ENCODE results near the gene DDC.
"Not testable (repeated sequence)": the region's sequence is repeated elsewhere in the genome, so short reads cannot be mapped to it uniquely, and the experiment has no call there.

Gene DDC

GRCh38 chr7:50479743-50480517 lies 85.3 kb downstream of the DDC start:
- no peak for DNase-seq

DNA sequence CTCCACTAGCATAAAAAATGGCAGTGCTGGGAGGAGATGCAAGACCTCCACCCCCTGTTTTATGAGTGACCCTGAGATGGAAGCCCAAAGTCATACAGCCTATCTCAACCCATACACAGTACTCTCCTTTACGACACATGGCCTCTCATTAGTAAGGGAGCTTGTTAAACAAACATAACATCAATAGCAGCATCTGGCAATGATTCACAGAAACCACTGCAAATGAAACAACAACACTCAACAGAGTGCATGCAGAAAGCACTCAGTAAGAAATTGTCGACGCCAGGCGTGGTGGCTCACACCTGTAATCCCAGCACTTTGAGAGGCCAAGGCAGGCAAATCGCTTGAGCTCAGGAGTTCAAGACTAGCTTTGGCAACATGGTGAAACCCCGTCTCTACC lies 87.6 kb downstream of the DDC start:
- no peak for DNase-seq

- DNase-seq = no peak
These were observed 88.1 kb downstream of the DDC start for GRCh38 chr7:50476953-50477625.

DNA sequence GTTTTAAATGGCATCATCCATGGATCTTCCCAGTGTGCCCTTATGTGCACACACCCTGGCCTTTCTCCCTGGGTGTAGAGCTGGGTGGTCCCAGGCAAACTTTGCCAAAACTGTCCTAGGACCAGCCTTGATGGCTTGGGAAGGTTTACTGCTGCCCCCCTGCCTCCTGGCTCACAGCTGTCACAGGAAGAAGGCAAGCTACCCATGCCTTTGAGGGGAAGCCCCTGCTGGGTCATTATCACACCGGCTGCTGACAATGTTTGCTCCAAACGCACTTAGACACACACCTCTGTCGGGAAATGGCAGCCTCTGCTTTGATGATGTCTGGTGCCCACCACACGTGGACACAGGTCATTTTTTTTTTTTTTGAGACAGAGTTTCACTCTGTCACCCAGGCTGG lies 89.9 kb downstream of the DDC start:
- DNase-seq = no peak

DNA sequence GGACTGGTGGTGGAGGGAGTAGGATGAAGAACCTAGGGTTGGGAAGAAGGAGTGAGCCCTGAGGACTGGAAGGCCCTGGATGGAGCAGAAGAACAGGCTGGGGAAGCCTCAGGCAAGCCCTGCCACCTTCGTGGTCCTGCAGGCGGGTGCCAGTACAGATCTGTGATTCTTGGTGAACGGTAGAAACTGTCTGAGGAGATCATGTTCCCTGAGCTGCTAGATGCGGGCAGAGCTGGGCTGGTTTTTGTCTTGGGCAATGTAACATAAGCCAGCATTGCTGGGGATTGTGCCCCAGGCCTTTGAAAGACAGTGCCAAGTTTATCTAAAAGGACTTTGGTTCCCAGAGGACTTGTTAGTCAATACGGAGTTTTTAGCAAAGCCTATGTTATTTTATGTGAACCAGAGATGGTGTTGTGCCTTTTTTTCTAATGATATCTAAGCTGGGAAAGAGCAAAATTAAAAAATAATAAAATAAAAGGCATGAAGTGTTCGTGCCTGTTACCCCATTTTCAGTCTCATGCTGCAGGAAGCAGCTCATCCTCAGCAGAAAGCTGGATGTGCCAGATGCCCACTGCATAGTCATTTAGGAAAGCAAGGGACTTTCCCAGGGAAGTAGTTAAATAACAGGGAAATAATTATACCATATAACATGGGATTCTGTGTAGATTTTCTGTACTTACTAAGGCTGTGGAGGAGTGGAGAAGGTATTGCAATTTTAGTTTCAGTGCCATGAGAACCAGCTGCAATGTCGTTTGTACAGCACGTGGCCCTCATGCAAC lies 90.6 kb downstream of the DDC start:
- DNase-seq = no peak

DNA sequence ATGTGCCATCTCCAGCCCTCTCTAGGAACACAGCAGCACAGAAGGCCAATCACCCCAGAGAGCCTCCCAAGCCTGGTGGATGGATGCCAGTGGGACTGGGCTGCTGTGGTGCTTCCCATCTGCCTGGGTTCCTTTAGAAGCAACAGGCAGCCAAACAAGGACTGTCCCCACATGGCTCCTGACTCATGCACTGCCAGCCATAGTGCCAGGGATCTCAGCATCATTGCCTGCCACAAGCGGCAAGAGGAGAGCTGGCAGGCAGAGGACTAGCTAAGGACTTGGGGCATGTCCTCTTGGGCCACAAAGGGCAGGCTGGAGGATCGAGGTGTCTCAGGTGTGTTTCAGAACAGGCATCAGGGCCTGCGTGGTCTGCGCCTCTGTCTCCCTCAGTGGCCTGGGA lies 91.7 kb downstream of the DDC start:
- no peak for DNase-seq

DNA sequence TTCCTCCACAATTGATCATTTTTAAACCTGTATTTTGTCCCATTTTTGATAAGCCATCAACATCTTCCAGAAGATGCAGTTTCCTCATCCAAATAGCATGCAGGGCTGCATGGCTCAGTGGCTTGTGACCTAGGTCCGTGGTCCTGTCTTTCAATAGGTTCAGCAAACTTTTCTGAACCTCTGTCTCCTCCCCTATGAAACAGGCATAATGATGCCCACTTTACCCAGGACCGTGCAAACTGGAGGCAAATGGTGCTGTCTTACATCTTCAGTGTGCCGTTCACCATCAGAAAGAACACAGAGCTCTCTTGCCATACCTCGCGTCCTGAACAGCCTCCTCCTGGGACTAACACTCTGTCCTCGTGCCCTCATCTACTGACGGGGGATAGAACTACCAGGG lies 92.8 kb downstream of the DDC start:
- no peak for DNase-seq

- DNase-seq = no peak
These were observed 93.2 kb downstream of the DDC start for GRCh38 chr7:50471970-50472369.

DNA sequence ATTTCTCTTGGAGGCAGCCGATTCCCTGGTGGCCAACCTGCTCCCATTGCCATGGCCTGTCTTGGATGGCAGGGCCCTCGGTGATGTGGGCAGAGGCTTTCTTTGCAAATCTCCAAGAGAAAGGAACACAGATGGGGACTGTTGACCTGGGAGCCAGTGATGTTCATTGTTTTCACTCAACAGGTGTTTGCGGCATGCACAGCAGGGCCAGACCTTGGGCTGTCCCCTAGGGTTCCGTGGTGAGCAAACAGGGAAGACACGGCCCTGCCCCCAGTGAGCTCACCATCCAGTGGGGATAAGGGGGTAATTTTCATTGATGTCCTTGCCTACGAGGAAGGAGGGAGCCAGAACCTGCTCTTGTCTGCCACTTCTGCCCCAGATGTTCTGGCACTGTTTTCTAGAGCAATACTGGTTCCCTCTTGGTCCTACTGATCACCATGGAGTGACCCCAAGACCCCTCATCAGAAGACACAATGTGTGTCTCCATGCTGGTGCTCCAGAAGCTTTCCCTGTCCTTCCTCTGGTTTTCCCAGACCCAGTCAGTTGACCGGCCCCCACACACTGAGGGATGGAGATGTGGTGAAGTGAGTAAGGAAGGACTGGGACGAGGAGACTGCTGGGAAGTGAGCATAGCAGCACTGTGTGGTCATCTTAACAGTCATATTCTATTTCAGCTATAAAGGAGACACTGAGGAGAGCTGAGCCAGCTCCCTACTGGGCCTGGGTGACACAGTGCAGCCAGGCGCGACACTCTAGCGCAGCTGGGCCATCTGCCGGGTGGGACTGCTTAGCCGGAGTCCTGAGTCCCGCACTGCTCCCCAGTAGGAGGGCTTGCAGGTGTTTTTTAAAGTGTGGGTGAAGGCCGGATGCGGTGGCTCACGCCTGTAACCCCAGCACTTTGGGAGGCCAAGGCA lies 94.7 kb downstream of the DDC start:
- DNase-seq = no peak

GRCh38 chr7:50469181-50469580 lies 96.0 kb downstream of the DDC start:
- no peak for DNase-seq

DNA sequence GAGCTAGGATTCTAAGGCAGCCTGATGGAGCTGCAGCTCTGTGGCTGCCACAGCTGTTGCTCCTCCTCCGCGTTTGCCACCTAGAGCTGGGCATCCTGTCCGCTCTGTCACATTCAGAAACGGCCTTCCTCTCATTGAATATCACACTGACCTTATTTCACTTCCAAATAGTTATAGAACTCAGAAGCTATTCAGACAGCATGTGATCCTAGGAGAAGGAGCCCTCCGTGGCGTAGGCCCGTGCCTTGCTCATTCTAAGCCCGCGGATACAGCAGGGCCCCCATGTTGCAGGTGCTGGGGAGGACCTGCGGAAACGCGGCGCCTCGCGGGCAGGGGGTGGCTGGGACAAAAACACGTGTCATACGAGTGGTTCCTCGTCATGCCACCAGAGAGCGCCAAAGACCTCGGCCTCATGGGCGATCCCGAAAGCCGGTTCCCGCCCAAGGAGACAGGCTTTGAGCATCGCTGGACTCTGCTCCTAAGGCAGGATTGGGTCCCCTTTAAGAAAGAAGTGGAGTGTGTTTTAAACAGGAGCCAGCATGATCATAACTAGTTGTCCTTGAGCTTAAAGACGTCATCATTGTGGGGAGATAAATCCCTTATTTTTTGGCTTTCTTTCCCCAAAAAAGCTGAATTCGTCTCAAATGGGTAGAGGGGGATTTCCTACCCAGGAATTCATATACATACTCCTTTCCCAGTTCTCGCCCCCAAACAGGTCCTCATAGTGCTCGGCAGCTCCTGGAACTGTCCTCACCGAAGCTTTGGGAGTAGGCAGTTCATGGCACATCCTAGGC lies 97.2 kb downstream of the DDC start:
- DNase-seq = peak; percentile 70

DNA sequence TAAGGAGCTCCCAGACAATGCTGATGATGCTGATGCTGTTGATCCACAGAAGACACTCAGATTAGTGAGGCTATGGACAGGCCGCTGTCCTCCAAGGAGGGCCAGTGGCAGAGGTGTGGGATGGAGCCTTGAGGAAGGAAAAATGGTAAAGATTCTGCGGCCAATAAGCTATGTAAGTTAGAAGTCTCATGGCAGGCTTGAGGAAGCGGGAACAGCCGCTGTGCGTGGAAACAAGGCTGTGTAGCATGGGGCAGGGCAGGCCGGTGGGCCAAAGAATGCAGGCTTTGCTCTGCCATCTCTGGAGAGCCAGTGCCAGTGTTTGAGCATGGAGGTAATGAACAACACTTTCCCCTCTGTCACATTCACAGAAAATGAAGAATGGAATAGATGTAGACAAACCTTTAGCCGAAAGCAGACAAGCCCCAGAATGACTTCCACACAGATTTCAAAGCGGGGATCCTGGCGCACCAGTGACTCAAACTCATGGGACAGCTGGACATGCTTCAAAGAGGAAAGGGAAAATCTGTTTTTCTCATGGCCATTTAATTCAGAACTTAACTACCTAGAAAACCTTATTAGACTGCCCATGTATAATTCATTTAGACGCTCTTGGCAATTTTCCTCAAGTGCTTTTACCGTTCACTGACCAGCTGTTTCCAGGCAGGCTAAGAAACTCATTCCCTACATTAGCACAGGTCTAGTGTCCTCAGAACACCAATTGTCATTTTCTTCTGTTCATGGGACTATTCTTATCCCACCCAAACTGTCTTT lies 98.2 kb downstream of the DDC start:
- DNase-seq = no peak

DNA sequence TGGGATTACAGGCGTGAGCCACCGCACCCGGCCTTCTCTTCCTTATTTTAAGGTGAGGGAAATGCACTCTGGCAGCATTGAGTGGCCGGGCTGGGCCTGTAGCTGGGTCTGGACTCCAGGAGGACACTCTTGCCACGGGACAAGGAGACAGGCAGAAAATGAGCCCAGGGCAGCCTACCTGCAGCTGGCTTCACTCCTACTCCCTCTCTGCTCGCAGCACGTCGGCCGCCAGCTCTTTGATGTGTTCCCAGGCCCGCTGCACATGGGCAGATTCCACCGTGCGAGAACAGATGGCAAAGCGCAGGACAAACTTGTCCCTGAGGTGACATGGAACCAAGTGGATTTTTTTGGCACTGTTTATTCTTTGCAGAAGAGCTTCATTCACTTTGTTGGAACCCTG lies 102.2 kb downstream of the DDC start:
- no peak for DNase-seq

DNA sequence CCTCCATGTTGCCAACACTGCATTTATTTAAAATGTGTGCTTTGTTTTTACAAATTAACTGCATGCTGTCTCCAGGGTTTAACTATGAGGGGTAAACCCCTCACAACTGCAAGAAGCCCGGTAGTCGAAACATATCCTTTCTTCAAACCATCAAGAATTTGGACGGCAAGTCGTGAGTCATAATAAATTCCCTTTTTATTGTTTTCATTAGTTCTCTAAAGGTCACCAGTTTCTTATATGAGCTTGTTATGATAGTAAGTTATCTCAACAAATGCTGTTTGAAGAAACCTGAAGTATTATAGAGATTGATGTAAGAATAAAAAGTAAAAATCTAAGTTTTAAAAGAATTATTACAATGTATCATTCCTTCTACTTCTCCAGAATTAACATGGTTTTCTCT lies 102.8 kb downstream of the DDC start:
- no peak for DNase-seq

DNA sequence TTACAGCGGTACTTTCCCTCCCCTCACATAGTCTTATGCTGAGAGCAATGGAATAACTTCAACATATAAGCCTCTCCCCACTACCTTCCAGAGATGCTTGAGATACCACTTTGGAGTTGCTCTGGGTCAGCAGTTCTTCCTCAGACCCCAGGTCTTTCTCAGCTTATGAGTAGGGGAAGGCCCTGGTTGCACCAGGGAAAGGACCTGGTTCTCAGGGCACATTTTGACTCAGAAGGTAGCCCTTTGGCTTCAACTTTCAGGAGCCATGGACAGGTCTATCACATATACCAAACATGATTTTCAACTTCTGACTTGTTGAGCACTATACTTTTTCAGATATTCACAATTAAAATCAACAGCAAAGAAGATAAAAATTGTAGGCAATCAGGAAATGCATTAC lies 103.5 kb downstream of the DDC start:
- DNase-seq = no peak

DNA sequence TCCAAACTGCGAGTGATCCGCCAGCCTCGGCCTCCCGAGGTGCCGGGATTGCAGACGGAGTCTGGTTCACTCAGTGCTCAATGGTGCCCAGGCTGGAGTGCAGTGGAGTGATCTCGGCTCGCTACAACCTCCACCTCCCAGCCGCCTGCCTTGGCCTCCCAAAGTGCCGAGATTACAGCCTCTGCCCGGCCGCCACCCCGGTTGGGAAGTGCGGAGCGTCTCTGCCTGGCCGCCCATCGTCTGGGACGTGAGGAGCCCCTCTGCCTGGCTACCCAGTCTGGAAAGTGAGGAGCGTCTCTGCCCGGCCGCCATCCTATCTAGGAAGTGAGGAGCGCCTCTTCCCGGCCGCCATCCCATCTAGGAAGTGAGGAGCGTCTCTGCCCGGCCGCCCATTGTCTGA lies 106.0 kb downstream of the DDC start:
- DNase-seq = not testable (repeated sequence)

- DNase-seq = not testable (repeated sequence)
These were observed 106.6 kb downstream of the DDC start for GRCh38 chr7:50458651-50459050.

DNA sequence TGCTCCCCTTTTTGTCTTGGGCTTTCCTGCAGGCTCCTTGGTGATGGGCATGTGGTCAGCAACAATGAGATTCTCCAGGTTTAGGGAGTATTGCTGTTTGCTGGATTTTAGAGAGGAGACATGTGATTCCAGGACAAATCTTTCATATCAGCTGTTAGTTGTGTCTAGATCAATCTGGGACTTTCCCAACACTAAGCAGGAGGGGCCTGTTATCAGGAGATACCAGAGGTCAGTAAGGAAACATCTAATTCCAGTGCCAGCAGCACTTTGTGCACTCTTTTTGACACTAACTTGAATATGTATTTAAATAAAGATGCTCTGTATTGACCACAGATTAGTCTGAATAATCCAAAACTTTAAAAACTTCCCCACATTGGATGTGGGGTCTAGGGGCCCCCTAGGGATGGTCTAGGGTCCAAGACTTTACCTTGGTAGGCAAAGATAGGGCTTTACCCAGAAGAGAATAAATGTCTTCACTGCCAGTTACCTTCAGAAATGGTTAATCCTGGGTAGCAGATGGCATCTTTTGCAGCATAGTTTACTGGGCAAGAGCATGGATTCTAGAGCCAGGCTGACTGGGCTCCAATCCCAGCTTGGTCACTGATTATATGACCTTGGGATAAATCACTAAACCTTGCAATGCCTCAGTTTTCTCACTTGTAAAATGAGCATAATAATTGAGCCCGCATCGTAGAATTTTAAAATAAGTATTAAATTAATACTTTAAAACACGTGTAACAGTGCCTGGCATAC lies 108.7 kb downstream of the DDC start:
- no peak for DNase-seq

DNA sequence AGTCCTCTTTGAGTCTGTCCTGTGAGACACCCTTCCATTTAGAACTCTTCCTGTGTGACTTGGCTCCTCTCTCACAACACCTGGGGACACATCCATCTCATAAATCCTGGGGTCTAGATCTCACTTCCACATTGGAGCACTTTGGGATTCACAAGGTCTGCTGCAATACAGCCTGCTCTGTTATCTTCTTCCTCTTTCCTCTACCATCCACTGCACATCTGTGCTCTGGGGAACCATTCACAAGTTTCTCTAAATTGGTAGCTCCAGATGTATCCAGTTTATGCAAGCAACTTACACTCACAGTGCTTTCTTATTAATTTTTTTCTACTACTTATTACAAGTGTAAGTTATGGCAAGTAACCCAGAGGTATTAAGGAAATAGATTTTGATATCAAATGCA lies 109.5 kb downstream of the DDC start:
- DNase-seq = no peak

DNA sequence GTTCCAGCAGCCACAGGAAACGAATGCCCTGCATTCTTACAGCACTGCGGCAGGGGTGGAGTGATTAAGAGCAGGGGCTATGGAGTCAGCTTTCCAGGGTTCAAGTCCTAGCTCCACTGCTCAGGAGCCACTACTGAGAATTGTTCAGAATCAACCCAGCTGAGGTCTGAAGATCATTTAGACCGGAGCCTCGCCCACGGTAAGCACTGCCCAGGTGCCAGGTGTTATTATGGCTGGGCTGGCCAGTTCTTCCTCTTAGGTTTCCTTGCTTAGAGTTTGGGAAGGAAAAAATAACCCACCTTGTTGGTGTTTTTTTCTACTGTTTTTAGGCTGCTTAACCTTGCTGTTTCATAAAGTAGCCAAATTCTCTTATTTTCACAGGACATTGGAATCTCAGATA lies 110.2 kb downstream of the DDC start:
- DNase-seq = no peak

Measured in T-helper 9 cell (primary cell).